Measurements from ENCODE around the gene GPC6. TPM values are rescaled to one million over a fixed set of nuclear protein-coding genes. Genes with fewer than 3 reads are reported as not detected.

Gene GPC6
- total and polyA plus RNA-seq, 4 donors = 5.9 to 29.1 (median 18.2) TPM

GRCh38 chr13:94009701-94010100 lies 783.1 kb downstream of the GPC6 start:
- no peak for DNase-seq (ENCODE audit: low spot score)
- no peaks in the 10 kb centered on the region for H3K27me3 ChIP-seq (ENCODE audit: control insufficient read depth in 4 of 4, insufficient read depth in 4 of 4, low read length in 3 of 4)
- no peak overlapping the region for H3K27ac ChIP-seq (ENCODE audit: low read depth in 1 of 2, low read length in 2 of 2)
- H3K4me3 ChIP-seq (ENCODE audit: low read depth in 1 of 3, low read length in 3 of 3) = no peak overlapping the region
- H3K9ac ChIP-seq (ENCODE audit: low read depth in 1 of 2, low read length in 2 of 2) = no peak overlapping the region
- WGBS = 93% methylated on average over 4 of the region's 4 CpGs
- H3K9me3 ChIP-seq (ENCODE audit: control insufficient read depth in 4 of 4, low read length in 3 of 4) = no peaks in the 10 kb centered on the region
- TF ChIP-seq RXRA (IDR thresholded peaks at IDR 0.05) = no peak
- no peak for TF ChIP-seq EGR1 (IDR thresholded peaks at IDR 0.05; ENCODE audit: low read depth in 2 of 2)
- no peak for TF ChIP-seq HNF4A (conservative IDR thresholded peaks at IDR 0.05)
- no peak for TF ChIP-seq ATF3 (IDR thresholded peaks at IDR 0.05)
- TF ChIP-seq MAX (IDR thresholded peaks at IDR 0.05) = no peak
- TF ChIP-seq FOXA2 (IDR thresholded peaks at IDR 0.05) = no peak
- TF ChIP-seq JUND (IDR thresholded peaks at IDR 0.05) = no peak
- no peak for TF ChIP-seq REST (IDR thresholded peaks at IDR 0.05)
- TF ChIP-seq TAF1 (conservative IDR thresholded peaks at IDR 0.05) = no peak
- no peak for TF ChIP-seq FOXA1 (IDR thresholded peaks at IDR 0.05)
- no peaks in the 10 kb centered on the region for H3K4me1 ChIP-seq (ENCODE audit: control insufficient read depth in 4 of 4, insufficient read depth in 4 of 4, low read length in 3 of 4)
- H3K36me3 ChIP-seq (ENCODE audit: control insufficient read depth in 4 of 4, insufficient read depth in 3 of 4, low read depth in 1 of 4, low read length in 3 of 4) = no peaks in the 10 kb centered on the region

GRCh38 chr13:94014461-94014860 lies 787.9 kb downstream of the GPC6 start:
- no peak for TF ChIP-seq GABPA (IDR thresholded peaks at IDR 0.05 in 1 of 2, conservative IDR thresholded peaks at IDR 0.05 in 1 of 2)
- Histone ChIP-seq H3K36me3 (ENCODE audit: control insufficient read depth in 4 of 4, insufficient read depth in 3 of 4, low read depth in 1 of 4, low read length in 3 of 4) (no peaks in the 10 kb centered on the region), H3K4me3 (ENCODE audit: low read depth in 1 of 3, low read length in 3 of 3) (no peak overlapping the region), H3K9me3 (ENCODE audit: control insufficient read depth in 4 of 4, low read length in 3 of 4) (no peaks in the 10 kb centered on the region), H3K27me3 (ENCODE audit: control insufficient read depth in 4 of 4, insufficient read depth in 4 of 4, low read length in 3 of 4) (no peaks in the 10 kb centered on the region), H3K27ac (ENCODE audit: low read depth in 1 of 2, low read length in 2 of 2) (no peak overlapping the region), H3K9ac (ENCODE audit: low read depth in 1 of 2, low read length in 2 of 2) (no peak overlapping the region), H3K4me1 (ENCODE audit: control insufficient read depth in 4 of 4, insufficient read depth in 4 of 4, low read length in 3 of 4) (no peaks in the 10 kb centered on the region)
- no peak for DNase-seq (ENCODE audit: low spot score)
- WGBS = 80% methylated on average over 2 of the region's 2 CpGs

GRCh38 chr13:94020426-94020825 lies 793.8 kb downstream of the GPC6 start:
- Histone ChIP-seq H3K9ac (ENCODE audit: low read depth in 1 of 2, low read length in 2 of 2) (no peak overlapping the region), H3K27me3 (ENCODE audit: control insufficient read depth in 4 of 4, insufficient read depth in 4 of 4, low read length in 3 of 4) (no peaks in the 10 kb centered on the region), H3K4me3 (ENCODE audit: low read depth in 1 of 3, low read length in 3 of 3) (no peak overlapping the region), H3K36me3 (ENCODE audit: control insufficient read depth in 4 of 4, insufficient read depth in 3 of 4, low read depth in 1 of 4, low read length in 3 of 4) (no peaks in the 10 kb centered on the region), H3K9me3 (ENCODE audit: control insufficient read depth in 4 of 4, low read length in 3 of 4) (no peaks in the 10 kb centered on the region), H3K4me1 (ENCODE audit: control insufficient read depth in 4 of 4, insufficient read depth in 4 of 4, low read length in 3 of 4) (no peaks in the 10 kb centered on the region), H3K27ac (ENCODE audit: low read depth in 1 of 2, low read length in 2 of 2) (no peak overlapping the region)
- no peak for TF ChIP-seq CTCF (IDR thresholded peaks at IDR 0.05; ENCODE audit: low read depth, low read length, missing input control)
- WGBS = 87% methylated on average over 2 of the region's 2 CpGs
- no peak for DNase-seq (ENCODE audit: low spot score)

All from liver (tissue), 9 donors.